Stimulated activated CD8-positive, alpha-beta memory T cell treated with anti-CD3 and anti-CD28 coated beads, Interleukin-4, amount 100 ng/mL, for 48 hours (primary cell): ENCODE results near the gene KCNS3.

Experiments used
- DNase-seq: peaks from one replicate; pipeline ENCODE4 v3.0.0-alpha.2; 2020

Gene KCNS3, protein sequence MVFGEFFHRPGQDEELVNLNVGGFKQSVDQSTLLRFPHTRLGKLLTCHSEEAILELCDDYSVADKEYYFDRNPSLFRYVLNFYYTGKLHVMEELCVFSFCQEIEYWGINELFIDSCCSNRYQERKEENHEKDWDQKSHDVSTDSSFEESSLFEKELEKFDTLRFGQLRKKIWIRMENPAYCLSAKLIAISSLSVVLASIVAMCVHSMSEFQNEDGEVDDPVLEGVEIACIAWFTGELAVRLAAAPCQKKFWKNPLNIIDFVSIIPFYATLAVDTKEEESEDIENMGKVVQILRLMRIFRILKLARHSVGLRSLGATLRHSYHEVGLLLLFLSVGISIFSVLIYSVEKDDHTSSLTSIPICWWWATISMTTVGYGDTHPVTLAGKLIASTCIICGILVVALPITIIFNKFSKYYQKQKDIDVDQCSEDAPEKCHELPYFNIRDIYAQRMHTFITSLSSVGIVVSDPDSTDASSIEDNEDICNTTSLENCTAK

GRCh38 chr2:17878281-17879136 is at the start of gene KCNS3:
TSS of gene KCNS3 (plus strand) at chr2:17878667. CDS start at chr2:17931009, 52,342 bp downstream.
- DNase-seq = peak; percentile 28

GRCh38 chr2:17830053-17831034 is 48.1 kb upstream of the KCNS3 start:
- DNase-seq = peak; percentile 79

DNA sequence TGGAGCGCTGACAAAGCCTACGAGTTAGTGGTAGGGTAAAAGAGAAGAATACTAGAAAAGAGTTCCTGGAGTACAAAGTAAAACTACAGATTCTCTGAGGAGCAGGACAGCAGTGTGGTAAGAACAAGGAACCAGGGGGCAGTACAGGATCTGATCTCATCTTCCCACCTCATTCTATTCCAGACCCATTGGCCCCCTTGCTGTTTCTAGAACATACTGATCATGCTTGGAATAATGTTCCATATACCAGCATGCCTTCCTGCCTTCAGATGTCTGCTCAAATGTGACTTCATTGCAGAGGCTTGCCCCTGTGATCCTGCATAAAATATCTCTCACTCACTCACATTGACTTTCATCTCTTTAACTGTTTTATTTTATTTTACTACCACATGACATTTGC is 43.0 kb upstream of the KCNS3 start:
- no peak for DNase-seq

- DNase-seq = no peak
These were observed 38.5 kb upstream of the KCNS3 start for GRCh38 chr2:17839959-17840358.

GRCh38 chr2:17843457-17843856 is 35.0 kb upstream of the KCNS3 start:
- no peak for DNase-seq

DNA sequence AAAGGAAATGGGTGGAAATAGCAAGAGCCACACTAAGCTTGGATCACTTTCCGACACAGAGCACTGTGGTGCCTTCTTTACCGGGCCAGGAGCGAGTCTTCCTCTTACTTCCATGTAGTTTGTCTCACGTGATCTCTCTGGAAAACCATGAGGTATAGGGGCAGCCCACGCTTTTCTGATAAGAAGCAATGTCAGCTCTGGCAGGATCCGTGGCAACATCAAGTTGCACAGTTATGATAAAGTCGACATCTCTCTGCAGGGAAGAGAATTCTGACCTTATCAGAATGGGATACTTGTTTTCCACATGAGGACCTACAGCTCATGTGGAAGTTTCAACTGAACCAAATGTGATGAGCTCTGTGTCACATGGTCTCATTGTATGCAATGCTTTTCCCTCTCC is 32.7 kb upstream of the KCNS3 start:
- no peak for DNase-seq

DNA sequence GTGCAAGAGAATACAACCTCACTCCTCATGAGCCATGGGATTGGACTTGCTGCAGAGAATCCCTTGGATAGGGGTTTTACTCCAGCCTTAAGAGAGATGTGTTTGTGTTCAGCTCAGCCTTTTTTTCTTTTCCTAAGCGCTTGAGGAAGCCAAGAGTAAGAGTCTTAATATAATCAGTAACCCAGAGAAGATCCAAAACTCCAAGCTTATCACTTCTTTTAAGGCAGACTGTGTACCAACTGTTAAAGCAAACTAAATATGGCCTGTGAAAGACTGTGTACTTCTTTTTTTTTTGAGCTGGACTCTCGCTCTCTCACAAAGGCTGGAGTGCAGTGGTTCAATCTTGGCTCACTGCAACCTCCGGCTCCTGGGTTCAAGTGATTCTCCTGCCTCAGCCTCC is 31.8 kb upstream of the KCNS3 start:
- no peak for DNase-seq

- no peak for DNase-seq
These were observed 31.2 kb upstream of the KCNS3 start for GRCh38 chr2:17847236-17847635.

DNA sequence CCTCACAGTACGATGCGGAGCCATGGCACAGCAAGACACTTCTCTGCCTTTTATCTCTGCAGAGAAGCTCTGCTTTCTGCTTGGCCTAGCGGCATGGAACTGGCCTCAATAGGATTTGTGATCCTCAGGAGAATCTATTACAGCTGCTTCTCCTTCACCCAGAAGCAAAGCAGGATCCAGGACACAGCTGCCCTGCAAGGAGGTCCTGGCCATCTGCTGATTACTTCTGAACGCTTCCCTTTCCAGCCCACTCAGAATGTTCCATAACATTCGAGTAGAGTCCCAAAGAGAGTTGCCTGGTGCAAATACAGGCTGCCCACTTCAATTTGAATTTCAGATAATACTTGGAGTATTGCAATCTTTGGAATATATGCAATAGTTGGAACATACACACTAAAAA is 29.2 kb upstream of the KCNS3 start:
- no peak for DNase-seq

DNA sequence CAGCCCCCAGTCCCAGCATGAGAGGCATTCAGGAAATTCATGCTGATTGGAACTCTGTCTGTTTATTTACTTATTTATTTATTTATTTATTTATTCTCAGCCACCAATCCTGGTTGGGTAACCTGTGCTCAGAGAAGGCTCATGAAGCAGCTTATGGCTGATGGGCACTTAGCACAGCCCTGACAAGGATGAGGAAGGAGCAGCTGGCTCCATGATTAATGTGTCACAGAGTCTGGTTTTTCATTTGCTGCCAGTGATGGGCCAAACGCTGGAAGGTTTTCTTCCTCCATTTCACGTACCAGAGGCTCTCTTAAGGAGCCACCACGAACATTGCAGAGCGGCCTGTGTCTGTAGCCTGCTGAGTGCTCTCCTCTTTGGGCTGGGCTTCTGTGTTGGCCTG is 28.3 kb upstream of the KCNS3 start:
- no peak for DNase-seq

DNA sequence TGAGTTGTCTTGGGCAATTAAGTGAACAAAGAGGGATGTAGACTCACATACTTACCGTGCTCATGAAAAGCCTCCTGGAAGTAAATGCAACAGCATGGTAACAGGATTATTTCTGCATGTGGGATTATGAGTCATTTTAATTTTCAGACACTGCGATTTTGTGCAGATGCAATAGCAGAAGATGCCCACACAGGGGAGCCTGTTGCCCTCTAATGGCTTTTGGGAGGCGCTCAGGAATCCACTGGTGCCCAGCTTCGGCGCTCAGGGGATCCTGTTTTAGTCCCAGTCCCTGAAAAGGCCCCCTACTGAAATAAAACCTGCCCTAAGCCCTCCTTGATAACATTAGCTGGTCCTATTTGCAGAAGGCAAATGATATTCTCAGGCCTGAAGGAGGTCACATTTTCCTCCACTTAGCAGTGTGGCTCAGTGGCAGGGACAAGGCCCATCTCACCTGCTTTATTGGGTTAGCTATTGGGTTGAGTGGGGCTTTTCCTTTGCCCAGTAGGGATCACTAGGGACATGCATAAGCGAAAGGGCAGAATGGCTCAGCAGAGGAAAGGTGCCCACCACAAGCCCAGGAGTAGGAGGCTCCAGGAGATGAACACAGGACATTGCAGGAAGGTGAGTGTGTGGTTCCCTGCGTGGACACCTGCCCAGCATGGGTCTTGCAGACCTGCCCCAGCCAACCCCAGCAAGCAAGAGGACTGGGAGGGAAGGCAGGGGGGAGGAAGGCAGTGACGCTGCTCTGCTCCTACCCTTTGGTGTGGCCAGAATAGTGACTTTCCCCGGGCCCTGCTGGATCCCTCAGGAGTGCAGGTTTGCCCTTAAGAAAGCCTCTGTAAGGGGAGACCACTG is 26.5 kb upstream of the KCNS3 start:
- peak; percentile 52 for DNase-seq

- DNase-seq = no peak
These were observed 24.7 kb upstream of the KCNS3 start for GRCh38 chr2:17853799-17854198.

GRCh38 chr2:17857021-17857420 is 21.4 kb upstream of the KCNS3 start:
- DNase-seq = no peak

DNA sequence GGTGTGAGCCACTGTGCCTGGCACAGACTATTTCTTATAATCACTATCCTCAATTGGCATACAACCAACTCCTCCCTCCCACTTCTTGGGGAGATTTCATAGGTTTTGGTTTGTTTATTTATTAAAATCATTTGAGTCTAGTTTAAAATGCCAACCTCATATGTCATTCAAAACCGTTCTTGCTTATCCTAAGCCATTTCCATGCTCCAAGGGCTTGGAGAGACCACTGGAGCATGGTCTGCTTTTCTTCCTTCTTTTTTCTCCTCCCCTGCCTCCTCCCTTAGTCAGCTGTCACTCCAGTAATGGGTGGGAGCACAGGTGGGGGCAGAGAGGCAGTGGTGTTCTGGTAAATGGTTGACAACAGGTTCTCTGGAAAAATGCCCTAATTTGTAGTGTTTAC is 20.4 kb upstream of the KCNS3 start:
- DNase-seq = no peak

GRCh38 chr2:17863539-17863938 is 14.9 kb upstream of the KCNS3 start:
- DNase-seq = no peak

- no peak for DNase-seq
These were observed 13.8 kb upstream of the KCNS3 start for GRCh38 chr2:17864676-17865075.

DNA sequence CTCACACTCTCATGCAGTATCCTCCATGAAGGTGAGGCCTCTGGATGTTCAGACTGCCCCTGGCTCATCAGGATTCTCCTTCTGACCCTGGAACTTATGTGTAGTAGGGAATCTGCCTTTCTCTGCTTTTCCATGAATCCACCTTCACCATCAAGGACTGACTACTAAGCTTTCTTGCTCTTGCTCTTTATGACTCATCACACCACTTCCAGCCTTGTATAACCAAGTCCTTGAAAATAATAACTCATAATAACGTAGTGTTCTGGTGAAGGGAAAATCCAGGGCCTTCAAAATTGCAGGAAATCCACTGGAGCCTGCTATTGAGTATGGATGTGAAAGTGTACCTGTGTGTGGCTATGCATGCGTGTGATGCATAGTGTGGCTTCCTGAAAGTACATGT is 11.3 kb upstream of the KCNS3 start:
- no peak for DNase-seq

GRCh38 chr2:17869128-17869527 is 9.3 kb upstream of the KCNS3 start:
- DNase-seq = no peak

GRCh38 chr2:17871639-17872038 is 6.8 kb upstream of the KCNS3 start:
- no peak for DNase-seq

GRCh38 chr2:17873021-17873420 is 5.4 kb upstream of the KCNS3 start:
- DNase-seq = no peak

GRCh38 chr2:17876590-17876989 is 1.9 kb upstream of the KCNS3 start:
- DNase-seq = no peak

DNA sequence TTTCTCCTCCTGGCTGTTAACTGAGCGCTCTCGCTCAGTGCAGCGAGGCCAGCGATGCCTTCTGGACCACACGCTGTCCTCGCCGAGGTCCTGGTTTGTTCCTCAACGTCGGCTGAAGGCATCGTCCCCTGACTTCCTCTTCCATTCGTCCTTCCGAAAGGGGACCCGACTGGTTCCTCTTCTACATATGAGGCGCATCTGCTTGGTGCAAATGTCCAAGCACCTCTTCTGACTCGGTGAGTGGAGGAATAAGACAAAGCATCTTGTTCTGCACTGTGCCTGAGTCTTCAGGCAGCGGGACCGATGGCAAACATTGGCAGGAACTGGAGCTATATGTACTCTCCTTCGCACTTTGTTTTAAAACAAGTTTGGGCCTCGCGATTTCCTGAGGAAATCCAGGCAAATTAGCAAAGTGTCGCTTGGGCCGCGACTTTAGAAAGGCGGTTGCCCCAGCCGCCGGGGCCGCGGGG is 621 bp upstream of the KCNS3 start:
- DNase-seq = no peak
